GM19239 (cell line): ENCODE results near the gene SCAMP5.

Experiments
- DNase-seq: peaks from one replicate; pipeline ENCODE4 v3.0.0; 2011; ENCODE audit warnings: low spot score; ENCODE audit not compliant: insufficient read length
- FAIRE-seq: peaks from 2 replicates; lab custom pipeline; 2011; peaks lifted over from hg19 to GRCh38; lab: Jason Lieb, UNC

Gene SCAMP5

DNA sequence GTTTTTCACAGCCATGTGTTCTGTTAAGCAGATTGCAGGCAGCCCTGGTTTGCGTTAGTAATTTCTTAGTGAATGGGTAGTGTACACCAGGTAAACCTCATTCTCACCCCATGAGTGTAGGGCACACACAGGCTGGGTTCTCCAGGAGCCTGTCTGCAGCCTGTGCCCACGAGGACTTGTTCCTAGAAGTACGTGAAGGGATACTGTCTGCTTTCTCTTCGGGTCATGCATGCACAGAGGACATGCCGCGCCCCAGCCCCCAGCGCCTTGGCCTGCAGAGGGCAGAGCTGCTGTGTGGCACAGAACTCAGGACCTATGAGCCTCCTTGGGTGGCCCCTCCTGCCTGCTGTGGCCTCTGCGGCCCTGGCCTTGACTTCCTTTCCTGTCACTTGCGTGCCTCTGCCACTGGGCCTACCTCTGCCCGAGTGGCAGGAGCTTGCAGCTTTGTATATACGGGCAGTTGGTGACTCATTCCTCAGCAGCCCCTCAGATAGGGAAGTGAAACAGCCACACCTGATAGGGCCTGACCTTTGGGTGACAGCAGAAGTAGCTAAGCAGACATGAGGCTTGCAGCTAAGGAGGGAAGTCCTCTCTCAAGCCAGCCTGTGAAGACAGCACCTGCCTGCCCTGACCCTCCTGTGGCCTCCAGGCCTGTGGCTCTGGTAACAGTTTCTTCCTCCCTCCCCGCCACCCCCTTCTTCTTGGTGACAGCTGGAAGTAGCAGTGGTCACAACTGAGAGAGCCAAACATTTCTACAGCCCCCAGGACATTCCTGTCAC is 47.6 kb downstream of the SCAMP5 start:
- DNase-seq, result peak; percentile 62
- FAIRE-seq, result peak; percentile 99

- peak; percentile 28 for DNase-seq
- no peak for FAIRE-seq
These were observed 48.3 kb downstream of the SCAMP5 start for GRCh38 chr15:75043509-75044257.

DNA sequence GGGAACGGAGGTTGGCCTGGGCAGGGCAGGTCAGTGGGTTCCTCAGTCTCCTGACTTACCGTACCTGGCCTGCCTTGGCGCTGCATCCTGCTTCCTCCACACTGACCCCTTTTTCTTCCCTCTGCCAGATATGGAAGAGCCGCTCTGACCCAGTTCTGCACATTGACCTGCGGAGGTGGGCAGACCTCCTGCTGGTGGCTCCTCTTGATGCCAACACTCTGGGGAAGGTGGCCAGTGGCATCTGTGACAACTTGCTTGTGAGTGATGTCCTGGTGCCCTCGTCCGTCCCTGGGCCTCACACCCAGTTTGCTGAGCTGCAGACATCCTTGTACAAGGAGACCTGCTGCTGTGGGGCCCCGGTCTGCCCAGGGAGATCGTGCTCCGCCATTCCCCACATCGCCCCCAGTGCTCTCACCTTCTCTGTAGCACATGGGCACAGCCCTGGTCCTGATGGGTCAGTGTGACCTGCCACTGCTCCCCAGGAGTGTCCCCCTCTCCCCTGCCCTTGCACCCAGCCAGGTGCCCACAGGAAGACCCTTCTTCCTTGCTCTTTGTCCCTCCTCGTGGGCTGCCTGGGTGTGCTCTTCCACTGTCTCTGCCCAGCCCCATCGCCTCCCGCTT is 49.0 kb downstream of the SCAMP5 start:
- DNase-seq (no peak), FAIRE-seq (no peak)

DNA sequence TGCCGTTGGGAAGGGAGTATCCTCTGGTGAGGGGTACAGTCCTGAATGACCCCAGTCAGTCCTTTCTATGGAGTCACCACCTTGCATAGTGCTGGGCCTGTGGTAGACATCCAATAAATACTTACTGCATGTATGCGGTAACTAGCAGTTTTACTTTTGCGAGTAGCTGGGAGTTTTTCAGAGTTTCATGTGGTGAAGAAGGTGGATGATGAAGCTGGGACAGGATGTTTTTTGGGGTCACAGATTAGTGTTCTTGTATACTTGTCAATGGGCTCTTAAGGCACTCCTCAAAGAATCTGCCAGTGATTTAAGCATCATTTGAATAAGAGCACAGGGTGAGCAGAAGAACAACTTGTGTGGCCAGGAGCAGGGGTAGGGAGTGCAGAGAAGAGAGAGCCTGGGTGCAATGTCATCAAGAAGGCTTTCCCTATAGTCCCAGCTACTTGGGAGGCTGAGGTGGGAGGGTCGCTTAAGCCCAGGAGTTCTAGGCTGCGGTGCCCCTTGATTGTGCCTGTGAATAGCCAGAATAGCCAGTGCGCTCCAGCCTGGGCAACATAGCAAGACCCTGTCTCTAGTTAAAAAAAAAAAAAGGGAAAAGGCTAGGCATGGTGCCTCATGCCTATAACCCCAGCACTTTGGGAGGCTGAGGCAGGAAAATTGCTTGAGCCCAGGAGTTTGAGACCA is 50.1 kb downstream of the SCAMP5 start:
- no peak for DNase-seq
- peak; percentile 85 for FAIRE-seq

- DNase-seq (no peak), FAIRE-seq (no peak)
These were observed 53.0 kb downstream of the SCAMP5 start for GRCh38 chr15:75048394-75048793.

GRCh38 chr15:75049392-75049791 is 54.0 kb downstream of the SCAMP5 start:
- no peak for FAIRE-seq

GRCh38 chr15:75050283-75050682 is 54.9 kb downstream of the SCAMP5 start:
- DNase-seq (no peak), FAIRE-seq (no peak)

More at GRCh38 chr15:75049392-75049791, 54.0 kb downstream of the SCAMP5 start:
- DNase-seq, result no peak

GRCh38 chr15:75051191-75051608 is 55.8 kb downstream of the SCAMP5 start:
- FAIRE-seq, result no peak
- DNase-seq, result no peak

DNA sequence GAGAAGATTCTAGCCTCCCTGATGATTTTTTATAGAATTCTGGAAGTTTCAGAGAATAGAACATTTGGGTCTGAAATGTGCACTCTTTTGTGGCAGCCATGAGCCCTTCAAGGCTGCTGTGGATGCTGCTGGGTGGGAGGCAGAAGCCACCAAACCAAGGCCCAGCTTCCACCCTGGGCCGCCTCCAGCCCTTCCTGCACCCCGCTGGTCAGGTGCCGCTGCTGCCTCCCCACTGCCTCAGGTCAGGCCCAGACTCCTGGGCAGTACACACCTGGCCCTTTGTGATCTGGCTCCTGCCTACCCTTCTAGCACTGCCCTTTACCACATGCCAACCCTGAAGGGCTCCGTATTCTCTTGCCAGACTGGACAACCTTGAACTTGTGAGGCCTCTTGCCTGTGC is 56.3 kb downstream of the SCAMP5 start:
- no peak for FAIRE-seq
- DNase-seq, result no peak

- no peak for DNase-seq
- FAIRE-seq, result no peak
These were observed 57.8 kb downstream of the SCAMP5 start for GRCh38 chr15:75052972-75053747.

DNA sequence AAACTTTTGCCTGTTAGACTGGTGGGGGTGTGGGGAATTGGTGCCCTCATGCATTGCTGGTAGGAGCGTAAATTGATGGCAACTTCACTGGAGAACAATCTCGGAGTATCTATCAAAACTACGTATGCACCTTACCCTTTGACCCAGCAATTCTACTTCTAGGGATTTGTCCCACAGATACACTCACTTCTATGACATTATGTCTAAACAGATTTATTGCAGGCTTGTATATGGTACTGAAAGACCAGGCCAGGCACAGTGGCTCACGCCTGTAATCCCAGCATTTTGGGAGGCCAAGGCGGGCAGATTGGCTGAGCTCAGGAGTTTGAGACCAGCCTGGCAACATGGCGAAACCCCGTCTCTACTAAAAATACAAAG is 58.4 kb downstream of the SCAMP5 start:
- FAIRE-seq (no peak), DNase-seq (no peak)

DNA sequence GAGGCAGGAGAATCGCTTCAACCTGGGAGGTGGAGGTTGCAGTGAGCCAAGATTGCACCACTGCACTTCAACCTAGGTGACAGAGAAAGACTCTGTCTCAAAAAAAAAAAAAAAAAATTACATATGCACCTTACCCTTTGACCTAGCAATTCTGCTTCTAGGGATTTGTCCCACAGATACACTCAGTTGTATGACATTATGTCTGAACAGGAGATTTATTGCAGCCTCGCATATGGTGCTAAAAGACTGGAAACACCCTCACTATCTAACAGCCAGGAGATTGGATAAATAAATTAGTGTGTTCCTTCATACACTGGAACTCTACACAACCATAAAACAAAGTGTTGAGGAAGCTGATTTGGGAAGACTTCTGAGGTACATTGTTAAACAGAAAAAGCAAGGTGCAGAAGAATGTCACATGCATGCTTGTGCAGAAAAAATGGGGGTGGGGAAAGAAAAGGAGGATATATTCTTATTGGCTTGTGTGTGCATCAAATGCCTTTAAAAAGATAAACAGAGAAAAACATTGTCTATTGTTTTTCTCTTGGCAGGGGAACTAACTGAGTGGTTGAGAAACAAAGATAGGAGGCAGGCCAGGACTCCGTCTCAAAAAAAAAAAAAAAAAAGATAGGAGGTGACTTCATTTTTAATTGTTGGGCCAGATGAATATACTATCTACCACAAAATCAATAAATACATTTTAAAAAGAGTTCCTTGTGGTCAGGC is 59.0 kb downstream of the SCAMP5 start:
- FAIRE-seq, result no peak
- no peak for DNase-seq

DNA sequence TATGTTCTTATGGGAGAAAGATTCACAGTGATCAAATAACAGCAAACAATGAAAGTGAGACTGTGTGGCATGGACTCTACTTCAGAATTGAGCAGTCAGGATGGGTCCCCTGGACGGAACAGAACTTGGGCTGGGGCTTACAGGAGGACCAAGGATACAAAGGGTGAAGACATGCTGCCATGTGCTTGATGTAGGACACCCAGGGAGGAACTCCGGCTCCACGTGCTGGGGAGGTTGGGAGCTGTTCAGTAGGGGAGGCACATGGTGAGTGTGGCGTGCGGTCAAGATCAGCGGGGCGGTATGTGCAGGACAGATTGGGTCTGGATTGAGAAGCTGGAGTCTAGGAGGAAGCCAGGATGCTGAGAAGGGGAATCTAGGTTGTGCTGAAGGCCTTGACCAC is 60.7 kb downstream of the SCAMP5 start:
- FAIRE-seq, result no peak

DNA sequence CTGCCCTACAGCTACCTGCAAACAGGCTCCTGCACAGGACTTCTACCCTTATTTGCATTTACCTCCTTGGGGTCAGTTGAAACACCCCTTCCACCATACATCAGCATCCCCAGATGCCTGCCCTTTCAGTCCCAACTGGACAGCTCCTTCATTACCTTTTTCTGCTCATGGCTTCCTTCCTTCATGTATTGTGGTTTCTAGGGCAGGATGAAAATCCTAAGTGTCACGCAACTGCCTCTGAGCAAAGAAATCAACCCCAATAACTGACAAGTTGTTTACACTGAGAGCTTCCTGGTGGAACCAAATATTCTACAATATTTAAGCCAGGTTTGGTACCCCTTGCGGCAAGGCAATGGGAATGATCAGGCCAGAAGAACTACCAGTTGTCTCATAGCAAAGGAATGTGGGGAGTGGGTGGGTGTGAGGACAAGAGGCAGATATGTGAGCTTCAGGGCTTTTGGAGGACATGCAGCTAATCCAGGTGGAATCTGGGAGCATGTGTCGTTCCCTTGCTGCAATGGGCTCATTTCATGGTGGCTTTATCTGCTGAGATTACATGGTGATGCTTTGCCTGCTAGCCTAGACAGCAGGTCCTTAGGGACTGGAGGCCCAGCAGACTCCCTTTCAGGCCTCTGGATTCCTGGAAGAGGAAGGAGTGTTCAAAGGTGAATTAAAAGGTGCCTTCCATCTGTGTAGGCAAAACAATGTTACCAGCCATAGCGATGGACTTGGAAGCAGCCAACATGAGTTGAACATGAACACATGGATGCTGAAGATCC is 63.0 kb downstream of the SCAMP5 start:
- FAIRE-seq, result no peak
- DNase-seq, result no peak

More for the DNA sequence above, 60.7 kb downstream of the SCAMP5 start:
- no peak for DNase-seq

- no peak for FAIRE-seq
- DNase-seq, result no peak
These were observed 64.2 kb downstream of the SCAMP5 start for GRCh38 chr15:75059607-75060006.

DNA sequence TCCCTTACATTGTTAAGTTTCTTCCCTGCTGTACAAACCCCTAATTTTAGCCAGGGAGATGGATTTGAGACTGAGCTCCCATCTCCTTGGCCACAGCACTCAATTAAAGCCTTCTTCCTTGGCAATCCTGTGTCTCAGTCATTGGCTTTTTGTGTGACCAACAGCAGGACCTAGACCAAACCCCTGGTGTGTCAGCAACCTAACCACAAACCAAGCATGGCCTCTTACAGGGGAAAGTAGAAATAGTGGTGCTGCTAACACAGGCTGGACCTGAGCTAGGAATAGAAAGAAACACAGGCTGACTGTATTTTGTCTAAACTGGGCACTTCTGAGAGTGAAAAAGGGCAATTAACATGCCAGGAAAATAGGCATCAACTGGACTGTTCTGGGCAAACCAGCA is 65.9 kb downstream of the SCAMP5 start:
- DNase-seq, result peak; percentile 47
- FAIRE-seq, result peak; percentile 91

- no peak for DNase-seq
These were observed 67.3 kb downstream of the SCAMP5 start for GRCh38 chr15:75062706-75063105.

GRCh38 chr15:75063338-75063737 is 68.0 kb downstream of the SCAMP5 start:
- no peak for FAIRE-seq
- DNase-seq, result no peak

More at GRCh38 chr15:75062706-75063105, 67.3 kb downstream of the SCAMP5 start:
- FAIRE-seq, result no peak
